Measurements from ENCODE around the gene CLEC14A.

DNA sequence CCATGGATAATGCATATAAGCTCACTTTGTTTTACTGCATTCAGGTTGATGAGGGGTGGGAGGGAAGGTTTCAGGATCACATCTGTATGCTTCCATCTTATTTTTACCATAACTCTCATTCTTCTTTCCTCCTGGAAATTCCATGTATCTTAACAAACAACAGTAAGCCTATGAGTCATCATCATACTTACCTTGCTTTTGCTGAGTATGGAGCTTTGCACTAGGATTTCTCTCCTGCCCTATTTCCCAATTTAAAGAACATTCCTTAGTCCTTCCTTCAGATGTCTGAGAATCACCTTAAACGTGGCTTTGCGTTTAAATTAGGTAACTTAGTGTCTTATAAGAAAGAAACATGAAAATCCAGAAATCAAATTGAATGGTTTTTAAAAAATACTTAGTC, 1.6 kb upstream of the CLEC14A start:
- no peak for TF ChIP-seq POLR2AphosphoS5 (IDR thresholded peaks at IDR 0.05)
- no peak for TF ChIP-seq POLR2A (IDR thresholded peaks at IDR 0.05)

Measured in breast epithelium (tissue), 3 donors.